Esophagus muscularis mucosa (tissue), 4 donors: ENCODE data around the gene PACSIN3.

ENCODE experiments used
- CTCF ChIP-seq, 3 experiments: fragments of 200-600 bp in 2 of 3; fragments of 450-650 bp in 1 of 3; sonication (generic) in 2 of 3; IDR thresholded peaks; one replicate each; pipeline ENCODE4 v1.5.1; 2017 to 2019; ENCODE audit warnings: antibody characterized with exemption in 3 of 3, mild to moderate bottlenecking in 2 of 3, moderate library complexity in 1 of 3
- EP300 ChIP-seq: sonication (generic); formaldehyde crosslinking; IDR thresholded peaks from one replicate; pipeline ENCODE4 v1.6.1; 2017; ENCODE audit warnings: antibody characterized with exemption
- POLR2A ChIP-seq: fragments of 450-650 bp; IDR thresholded peaks from one replicate; pipeline ENCODE4 v1.6.1; 2017; ENCODE audit warnings: antibody characterized with exemption, moderate library complexity, mild to moderate bottlenecking, low read depth
- POLR2AphosphoS5 ChIP-seq, 2 donors: sonication (generic); formaldehyde crosslinking; IDR thresholded peaks; one replicate each; pipeline ENCODE4 v1.6.1; 2017; ENCODE audit warnings: antibody characterized with exemption in 2 of 2

GRCh38 chr11:47154616-47155570 is 31.3 kb downstream of the PACSIN3 start:
- TF ChIP-seq POLR2AphosphoS5 (IDR thresholded peaks at IDR 0.05) (no peak), CTCF (IDR thresholded peaks at IDR 0.05) (no peak), POLR2A (no peak), EP300 (no peak)
